Osteoblast (primary cell): ENCODE data around the gene CCDC169. TPM values are rescaled to one million over a fixed set of nuclear protein-coding genes. Genes with fewer than 3 reads are reported as not detected.
A peak's percentile ranks its signal among the peaks of the same experiment; 100 is the strongest.

ENCODE experiments used
- DNase-seq: peaks from one replicate; pipeline ENCODE4 v3.0.0; 2011; ENCODE audit warnings: low spot score, mixed read lengths; ENCODE audit not compliant: insufficient read length; ENCODE audit errors: missing footprints
- H2AFZ ChIP-seq: 2 replicates; pipeline ENCODE4 v1.6.0; 2011; ENCODE audit warnings: mild to moderate bottlenecking, low read length
- H3K27ac ChIP-seq: 2 replicates; pipeline ENCODE4 v1.5.1; 2011; ENCODE audit warnings: mild to moderate bottlenecking, low read depth, low read length, moderate library complexity
- H3K27me3 ChIP-seq: 2 replicates; pipeline ENCODE4 v1.6.0; 2012; ENCODE audit warnings: mild to moderate bottlenecking, control low read depth, inconsistent platforms, low read length, moderate library complexity; ENCODE audit not compliant: insufficient read depth
- H3K36me3 ChIP-seq: 2 replicates; pipeline ENCODE4 v1.5.1; 2011; ENCODE audit warnings: mild to moderate bottlenecking, low read length, control low read depth, moderate library complexity; ENCODE audit not compliant: insufficient read depth
- H3K4me1 ChIP-seq: 2 replicates; pipeline ENCODE4 v1.5.1; 2011; ENCODE audit warnings: mild to moderate bottlenecking, low read length, control low read depth, moderate library complexity; ENCODE audit not compliant: insufficient read depth
- H3K4me2 ChIP-seq: 2 replicates; pipeline ENCODE4 v1.6.0; 2011; ENCODE audit warnings: mild to moderate bottlenecking, low read length; ENCODE audit not compliant: insufficient read depth
- H3K4me3 ChIP-seq: fragments of 200-600 bp; sonication (generic); 3 replicates; pipeline ENCODE4 v1.5.1; 2012; ENCODE audit warnings: mild to moderate bottlenecking, low read length, inconsistent platforms; ENCODE audit not compliant: insufficient read depth
- H3K79me2 ChIP-seq: 2 replicates; pipeline ENCODE4 v1.6.0; 2012; ENCODE audit warnings: mild to moderate bottlenecking, low read length, control low read depth, inconsistent platforms; ENCODE audit not compliant: insufficient read depth
- H3K9me3 ChIP-seq: 2 replicates; pipeline ENCODE4 v1.5.1; 2011; ENCODE audit warnings: low read depth, low read length, control low read depth
- H4K20me1 ChIP-seq: 2 replicates; pipeline ENCODE4 v1.6.0; 2012; ENCODE audit warnings: mild to moderate bottlenecking, low read length, control low read depth; ENCODE audit not compliant: insufficient read depth
- total RNA-seq: library from RNA; depleted of rRNA; stranded (reverse); fragments of >200 nt; gene quantifications from 2 replicates; pipeline ENCODE4 v1.2.3, GENCODE V29; 2012
- TF ChIP-seq, protein P1 (sequence below): IDR thresholded peaks from 2 replicates; pipeline ENCODE4 v1.5.1; 2011; ENCODE audit warnings: mild to moderate bottlenecking, low read depth, low read length, moderate library complexity; ENCODE audit errors: extremely low read depth

CCDC169 gene
- total RNA-seq, 1 donor, result 5.1 TPM

DNA sequence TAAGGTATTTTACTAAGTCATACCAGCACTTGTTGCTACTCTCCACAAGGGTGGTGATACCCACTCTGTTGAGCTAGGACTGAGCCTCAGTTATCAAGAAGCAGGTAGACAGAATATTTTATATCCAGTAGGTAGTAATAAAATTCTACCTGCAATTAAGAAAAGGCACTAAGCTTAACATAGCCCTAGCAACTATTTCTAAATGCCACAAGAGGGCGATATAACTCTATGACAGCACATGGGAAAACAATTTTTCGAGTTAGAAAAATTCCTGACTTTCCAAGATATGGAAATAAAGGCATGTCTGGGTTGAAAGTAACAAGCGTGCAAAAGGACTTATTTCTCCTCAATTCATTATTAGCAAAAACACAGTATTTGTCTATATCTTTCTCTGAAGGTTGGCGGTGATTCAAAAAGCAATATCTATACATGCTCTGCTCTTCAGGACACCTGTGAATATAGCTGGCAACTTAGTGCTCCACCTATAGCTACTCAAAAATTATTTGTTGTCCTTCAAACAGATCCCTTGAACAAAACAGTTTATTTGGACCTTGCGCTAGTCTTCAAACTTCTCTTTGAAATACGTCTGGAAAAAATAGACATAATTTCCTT, 14.7 kb downstream of the CCDC169 start:
- Histone ChIP-seq H3K27me3 (no peaks in the 10 kb centered on the region), H2AFZ (no peak overlapping the region), H3K79me2 (no peaks in the 10 kb centered on the region), H3K36me3 (no peaks in the 10 kb centered on the region), H3K27ac (no peak overlapping the region), H3K9me3 (no peaks in the 10 kb centered on the region), H3K4me2 (no peak overlapping the region), H3K4me1 (no peaks in the 10 kb centered on the region), H3K4me3 (no peak overlapping the region), H4K20me1 (no peaks in the 10 kb centered on the region)
- TF ChIP-seq, protein P1, sequence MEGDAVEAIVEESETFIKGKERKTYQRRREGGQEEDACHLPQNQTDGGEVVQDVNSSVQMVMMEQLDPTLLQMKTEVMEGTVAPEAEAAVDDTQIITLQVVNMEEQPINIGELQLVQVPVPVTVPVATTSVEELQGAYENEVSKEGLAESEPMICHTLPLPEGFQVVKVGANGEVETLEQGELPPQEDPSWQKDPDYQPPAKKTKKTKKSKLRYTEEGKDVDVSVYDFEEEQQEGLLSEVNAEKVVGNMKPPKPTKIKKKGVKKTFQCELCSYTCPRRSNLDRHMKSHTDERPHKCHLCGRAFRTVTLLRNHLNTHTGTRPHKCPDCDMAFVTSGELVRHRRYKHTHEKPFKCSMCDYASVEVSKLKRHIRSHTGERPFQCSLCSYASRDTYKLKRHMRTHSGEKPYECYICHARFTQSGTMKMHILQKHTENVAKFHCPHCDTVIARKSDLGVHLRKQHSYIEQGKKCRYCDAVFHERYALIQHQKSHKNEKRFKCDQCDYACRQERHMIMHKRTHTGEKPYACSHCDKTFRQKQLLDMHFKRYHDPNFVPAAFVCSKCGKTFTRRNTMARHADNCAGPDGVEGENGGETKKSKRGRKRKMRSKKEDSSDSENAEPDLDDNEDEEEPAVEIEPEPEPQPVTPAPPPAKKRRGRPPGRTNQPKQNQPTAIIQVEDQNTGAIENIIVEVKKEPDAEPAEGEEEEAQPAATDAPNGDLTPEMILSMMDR, result peak; percentile 82
- DNase-seq, result peak; percentile 26

DNA sequence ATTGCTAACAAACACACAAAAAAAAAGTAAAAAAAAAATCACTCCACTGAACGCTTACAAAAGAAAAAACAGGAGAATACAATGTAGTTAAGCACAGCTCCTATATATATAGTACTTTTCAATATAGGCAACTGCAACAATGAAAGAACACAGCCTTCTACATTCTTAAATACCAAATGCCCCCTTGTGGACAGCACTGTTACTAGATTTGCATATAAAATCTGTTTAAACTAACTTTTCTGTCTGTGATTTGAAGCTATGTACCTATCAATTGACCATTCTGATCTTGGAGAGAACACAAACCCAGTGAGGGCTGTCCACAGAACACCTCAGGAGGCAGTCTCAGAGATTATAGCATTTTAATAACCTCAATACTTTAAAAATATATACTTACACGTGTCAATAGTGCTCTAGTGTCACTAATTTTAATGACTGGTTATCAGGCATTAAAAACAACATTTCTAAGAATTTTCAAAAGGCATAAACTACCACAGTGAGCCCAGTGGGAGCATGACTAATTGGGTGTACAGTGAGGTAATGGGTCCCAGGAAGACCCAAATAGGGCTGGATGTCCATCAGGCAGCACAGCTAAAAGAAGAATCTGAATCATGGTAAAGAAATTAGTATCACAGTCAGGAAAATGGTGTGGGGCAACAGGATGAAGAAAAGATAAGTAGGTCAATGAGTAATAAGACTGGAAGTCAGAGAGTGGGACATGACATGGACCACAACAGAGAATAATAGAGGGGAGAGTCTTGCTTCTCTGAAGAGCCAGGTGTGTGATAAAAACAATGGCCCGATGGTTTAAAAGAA, 22.2 kb downstream of the CCDC169 start:
- H3K4me3 ChIP-seq, result no peak overlapping the region
- H3K27ac ChIP-seq, result peak overlapping the region; percentile 79
- TF ChIP-seq, protein P1, result peak; percentile 66
- H3K9me3 ChIP-seq, result no peaks in the 10 kb centered on the region
- peak overlapping the region; percentile 11 for H3K4me2 ChIP-seq
- DNase-seq, result peak; percentile 84
- H3K79me2 ChIP-seq, result no peaks in the 10 kb centered on the region
- peak overlapping the region; percentile 57 for H2AFZ ChIP-seq
- H4K20me1 ChIP-seq, result no peaks in the 10 kb centered on the region
- H3K4me1 ChIP-seq, result peaks cover 10% of the 10 kb centered on the region
- no peaks in the 10 kb centered on the region for H3K36me3 ChIP-seq
- H3K27me3 ChIP-seq, result no peaks in the 10 kb centered on the region

DNA sequence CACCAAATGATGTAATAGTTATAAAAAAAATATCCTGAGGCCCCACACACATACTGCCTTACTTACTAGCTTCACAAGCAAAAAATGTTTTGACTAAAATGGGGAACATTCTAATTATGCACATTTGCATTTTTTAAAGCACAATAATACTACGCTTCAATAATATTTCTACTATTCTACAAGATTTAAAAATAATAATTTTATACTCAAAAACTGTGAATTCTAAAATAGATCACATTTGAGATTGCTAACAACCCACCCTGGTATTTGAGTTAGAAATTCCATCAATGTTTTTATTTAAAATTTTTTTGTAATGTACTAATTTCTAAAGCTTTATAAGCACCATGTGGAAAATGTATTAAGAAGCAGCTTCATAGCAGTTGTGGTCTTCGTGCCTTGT, 24.2 kb downstream of the CCDC169 start:
- no peak for DNase-seq
- no peak overlapping the region for H3K27ac ChIP-seq

DNA sequence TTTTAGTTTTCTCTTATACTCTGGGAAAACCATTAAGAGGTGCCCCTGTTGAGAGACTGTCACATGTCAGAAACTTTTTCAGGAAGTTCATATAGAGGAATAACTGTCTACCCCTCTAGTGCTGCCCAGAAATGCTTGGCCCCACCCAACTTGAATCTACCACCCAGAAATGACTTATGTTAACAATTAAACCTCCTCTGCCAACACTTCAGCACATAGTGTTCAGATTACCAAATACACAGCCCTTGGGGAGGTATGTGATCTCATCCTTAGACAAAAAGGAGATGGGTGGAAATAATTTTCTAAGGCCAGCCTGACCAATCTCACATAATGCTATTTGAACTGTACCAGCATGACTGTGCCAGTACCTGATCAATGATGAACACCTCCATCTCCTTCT, 35.6 kb downstream of the CCDC169 start:
- no peak overlapping the region for H3K27ac ChIP-seq
- H2AFZ ChIP-seq, result no peak overlapping the region
- H3K36me3 ChIP-seq, result no peaks in the 10 kb centered on the region
- no peak overlapping the region for H3K4me3 ChIP-seq
- H3K4me1 ChIP-seq, result no peaks in the 10 kb centered on the region
- H3K9me3 ChIP-seq, result no peaks in the 10 kb centered on the region
- H3K4me2 ChIP-seq, result no peak overlapping the region
- H3K79me2 ChIP-seq, result no peaks in the 10 kb centered on the region
- DNase-seq, result no peak
- H3K27me3 ChIP-seq, result no peaks in the 10 kb centered on the region
- TF ChIP-seq, protein P1, result no peak
- no peaks in the 10 kb centered on the region for H4K20me1 ChIP-seq

More for the DNA sequence above, 24.2 kb downstream of the CCDC169 start:
- no peak overlapping the region for H3K4me3 ChIP-seq
- H2AFZ ChIP-seq, result no peak overlapping the region
- no peaks in the 10 kb centered on the region for H3K36me3 ChIP-seq
- no peaks in the 10 kb centered on the region for H3K79me2 ChIP-seq
- no peaks in the 10 kb centered on the region for H3K9me3 ChIP-seq
- no peaks in the 10 kb centered on the region for H4K20me1 ChIP-seq
- TF ChIP-seq, protein P1, result no peak
- no peak overlapping the region for H3K4me2 ChIP-seq
- H3K27me3 ChIP-seq, result no peaks in the 10 kb centered on the region
- peaks cover 10% of the 10 kb centered on the region for H3K4me1 ChIP-seq
